Measurements from ENCODE around the gene ARRDC3.

GRCh38 chr5:91423871-91424270 lies 40.8 kb upstream of the ARRDC3 start:
- TF ChIP-seq CTCF (IDR thresholded peaks at IDR 0.05) (no peak), POLR2A (IDR thresholded peaks at IDR 0.05) (no peak)

Data from heart left ventricle (tissue), 13 donors.